ENCODE measurements around the gene SMTNL1. TPM values are rescaled to one million over a fixed set of nuclear protein-coding genes. Genes with fewer than 3 reads are reported as not detected.

The SMTNL1 gene
- total and polyA plus RNA-seq, 9 of the 15 experiments (the other 6 are each of a cell fraction or from before 2014, with no cell fraction given): not detected

DNA sequence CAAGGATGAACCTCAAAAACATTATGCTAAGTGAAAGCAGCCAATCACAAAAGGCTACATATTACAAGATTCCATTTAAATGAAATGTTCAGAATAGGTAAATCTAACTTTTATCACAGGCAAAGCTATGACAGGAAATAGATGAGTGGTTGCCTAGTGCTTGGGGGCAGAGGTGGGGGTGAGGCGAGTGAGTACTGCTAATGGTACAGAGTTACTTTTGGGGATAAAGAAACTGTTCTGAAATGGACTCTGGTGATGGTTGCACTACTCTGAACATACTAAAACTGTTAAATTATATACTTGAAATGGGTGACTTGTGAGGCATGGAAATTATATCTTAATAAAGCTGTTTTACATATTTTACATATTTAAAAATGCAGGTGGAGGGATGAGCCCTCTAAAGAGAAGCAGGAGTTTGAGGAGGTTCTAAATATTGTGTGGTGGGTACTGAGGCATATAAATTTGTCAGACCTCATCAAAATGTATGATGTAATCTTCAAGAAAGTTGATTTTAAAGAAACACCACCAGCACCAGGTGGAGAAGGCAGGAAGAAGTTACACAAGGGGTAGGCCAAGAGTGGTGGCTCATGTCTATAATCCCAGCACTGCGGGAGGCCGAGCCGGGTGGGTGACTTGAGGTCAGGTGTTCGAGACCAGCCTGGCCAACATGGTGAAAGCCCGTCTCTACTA is 25.5 kb upstream of the SMTNL1 start (continued):
- TF ChIP-seq PBX2 (CRISPR knock-in tag; IDR thresholded peaks at IDR 0.05; ENCODE audit: low read depth): no peak
- no peak for TF ChIP-seq PBX2 (tag; conservative IDR thresholded peaks at IDR 0.05; ENCODE audit: low read depth)
- TF ChIP-seq, protein P1, sequence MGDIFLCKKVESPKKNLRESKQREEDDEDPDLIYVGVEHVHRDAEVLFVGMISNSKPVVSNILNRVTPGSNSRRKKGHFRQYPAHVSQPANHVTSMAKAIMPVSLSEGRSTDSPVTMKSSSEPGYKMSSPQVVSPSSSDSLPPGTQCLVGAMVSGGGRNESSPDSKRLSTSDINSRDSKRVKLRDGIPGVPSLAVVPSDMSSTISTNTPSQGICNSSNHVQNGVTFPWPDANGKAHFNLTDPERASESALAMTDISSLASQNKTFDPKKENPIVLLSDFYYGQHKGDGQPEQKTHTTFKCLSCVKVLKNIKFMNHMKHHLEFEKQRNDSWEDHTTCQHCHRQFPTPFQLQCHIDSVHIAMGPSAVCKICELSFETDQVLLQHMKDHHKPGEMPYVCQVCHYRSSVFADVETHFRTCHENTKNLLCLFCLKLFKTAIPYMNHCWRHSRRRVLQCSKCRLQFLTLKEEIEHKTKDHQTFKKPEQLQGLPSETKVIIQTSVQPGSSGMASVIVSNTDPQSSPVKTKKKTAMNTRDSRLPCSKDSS (IDR thresholded peaks at IDR 0.05; ENCODE audit: low read depth, partially characterized antibody): no peak
- no peak for TF ChIP-seq CBFA2T3 (IDR thresholded peaks at IDR 0.05)
- no peak for TF ChIP-seq KLF13 (tag; IDR thresholded peaks at IDR 0.05; ENCODE audit: borderline replicate concordance, low read depth)
- TF ChIP-seq CEBPG (CRISPR knock-in tag; IDR thresholded peaks at IDR 0.05): no peak
- 0 out of 4 replicates have a peak, but pooled peaks of 1 of the 2 experiments have one; percentile 50 for TF ChIP-seq CEBPG (tag; conservative IDR thresholded peaks at IDR 0.05 in 1 of 2, IDR thresholded peaks at IDR 0.05 in 1 of 2)
- no peak for TF ChIP-seq MAFG (tag; conservative IDR thresholded peaks at IDR 0.05)
- no peak for TF ChIP-seq RFX5 (IDR thresholded peaks at IDR 0.05; ENCODE audit: low read depth, low read length)
- TF ChIP-seq ZNF75A (CRISPR knock-in tag; IDR thresholded peaks at IDR 0.05): no peak
- TF ChIP-seq ELF4 (CRISPR knock-in tag; IDR thresholded peaks at IDR 0.05): no peak
- TF ChIP-seq ZNF224 (CRISPR knock-in tag; IDR thresholded peaks at IDR 0.05): no peak
- no peak for TF ChIP-seq MCM7 (IDR thresholded peaks at IDR 0.05)

All from K562 (cell line).